Colon (tissue), 2 donors: Measurements from ENCODE around the gene SLC11A2.
"Not testable (repeated sequence)": the region's sequence is repeated elsewhere in the genome, so short reads cannot be mapped to it uniquely, and the experiment has no call there.

ENCODE experiments used
- FAIRE-seq: peaks from 2 replicates; lab custom pipeline; 2012; peaks lifted over from hg19 to GRCh38; lab: Jason Lieb, UNC
- donor health status: control.
- donor health status: control.

SLC11A2 gene

DNA sequence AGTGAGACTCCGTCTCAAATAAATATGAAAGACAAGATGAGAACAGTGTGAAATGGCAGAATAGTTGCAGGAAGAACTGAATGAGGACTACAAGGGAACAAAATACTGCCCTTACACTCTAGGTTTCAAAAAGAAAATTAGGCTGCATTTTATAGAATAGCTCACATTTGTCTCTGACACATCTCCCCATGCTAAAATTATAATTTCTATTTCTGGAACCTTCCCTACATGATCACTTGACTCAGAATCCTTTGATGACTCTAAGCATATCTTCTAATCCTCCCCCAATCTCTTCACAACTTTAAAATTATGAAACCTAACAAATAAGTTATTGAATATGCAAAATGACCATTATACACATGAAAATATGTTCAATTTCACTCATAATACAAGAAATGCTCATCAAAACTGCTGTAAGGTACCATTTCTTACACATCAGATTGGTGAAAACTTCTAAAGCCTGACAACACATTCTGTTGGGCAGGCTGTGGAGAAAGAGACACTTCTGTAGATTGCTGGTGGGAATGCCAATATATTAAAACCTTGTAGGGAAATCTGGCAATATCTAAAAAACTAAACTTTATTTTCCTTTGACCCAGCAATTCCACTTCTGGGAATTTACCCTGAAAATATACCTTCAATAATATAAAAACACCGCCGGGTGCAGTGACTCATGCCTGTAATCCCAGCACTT lies 78.1 kb downstream of the SLC11A2 start:
- no peak for FAIRE-seq

DNA sequence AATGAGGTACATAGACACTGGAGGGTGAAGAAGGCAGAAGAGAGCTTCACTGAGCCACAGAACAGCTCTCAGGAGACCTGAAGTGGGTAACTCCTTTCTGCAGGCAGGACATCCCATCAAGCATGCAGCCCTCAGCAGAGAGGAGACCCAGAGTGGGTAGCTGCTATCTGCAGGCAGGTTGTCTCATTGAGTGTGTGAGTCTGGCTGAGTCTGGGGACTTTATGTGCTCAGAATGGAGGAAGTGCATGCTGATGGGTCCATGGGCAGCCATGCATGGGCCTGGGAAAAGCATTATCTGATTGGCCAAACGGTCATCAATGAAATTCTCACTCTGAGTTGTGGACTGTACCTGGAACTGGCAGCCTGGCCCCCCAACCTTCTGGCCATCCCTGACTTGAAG lies 88.5 kb downstream of the SLC11A2 start:
- no peak for FAIRE-seq

DNA sequence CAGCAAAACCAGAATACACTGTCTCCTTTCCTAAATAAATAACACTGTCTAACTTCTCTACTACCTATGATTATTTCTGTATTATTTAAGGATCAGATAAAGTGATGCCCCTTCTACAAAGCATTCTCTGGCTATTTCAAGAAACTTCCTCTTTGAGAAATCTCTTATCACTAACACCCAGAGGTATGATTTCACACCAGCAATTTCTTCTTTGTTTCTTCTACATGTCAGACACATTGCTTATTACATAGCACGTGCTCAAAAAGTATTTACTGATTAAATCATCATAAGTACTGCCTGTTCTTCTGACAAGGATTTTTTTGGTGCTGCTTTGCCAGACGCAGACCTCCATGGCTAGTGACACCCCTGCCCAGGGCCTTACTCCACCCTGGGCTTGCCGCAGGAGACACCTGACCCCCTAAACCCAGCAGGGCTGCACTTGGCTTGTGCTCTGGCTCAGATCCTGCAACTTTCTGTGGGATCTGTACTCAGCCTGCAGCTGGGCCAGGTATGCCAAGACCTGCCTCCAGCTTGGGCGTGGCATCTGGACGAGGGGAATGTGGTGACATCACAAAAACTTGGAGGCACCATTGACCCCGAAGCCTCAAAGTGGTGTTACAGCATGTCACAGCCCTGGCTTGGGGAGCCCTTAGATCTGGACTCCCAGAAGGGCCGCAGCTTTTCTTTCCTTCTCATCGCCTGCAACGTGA lies 89.2 kb downstream of the SLC11A2 start:
- no peak for FAIRE-seq

DNA sequence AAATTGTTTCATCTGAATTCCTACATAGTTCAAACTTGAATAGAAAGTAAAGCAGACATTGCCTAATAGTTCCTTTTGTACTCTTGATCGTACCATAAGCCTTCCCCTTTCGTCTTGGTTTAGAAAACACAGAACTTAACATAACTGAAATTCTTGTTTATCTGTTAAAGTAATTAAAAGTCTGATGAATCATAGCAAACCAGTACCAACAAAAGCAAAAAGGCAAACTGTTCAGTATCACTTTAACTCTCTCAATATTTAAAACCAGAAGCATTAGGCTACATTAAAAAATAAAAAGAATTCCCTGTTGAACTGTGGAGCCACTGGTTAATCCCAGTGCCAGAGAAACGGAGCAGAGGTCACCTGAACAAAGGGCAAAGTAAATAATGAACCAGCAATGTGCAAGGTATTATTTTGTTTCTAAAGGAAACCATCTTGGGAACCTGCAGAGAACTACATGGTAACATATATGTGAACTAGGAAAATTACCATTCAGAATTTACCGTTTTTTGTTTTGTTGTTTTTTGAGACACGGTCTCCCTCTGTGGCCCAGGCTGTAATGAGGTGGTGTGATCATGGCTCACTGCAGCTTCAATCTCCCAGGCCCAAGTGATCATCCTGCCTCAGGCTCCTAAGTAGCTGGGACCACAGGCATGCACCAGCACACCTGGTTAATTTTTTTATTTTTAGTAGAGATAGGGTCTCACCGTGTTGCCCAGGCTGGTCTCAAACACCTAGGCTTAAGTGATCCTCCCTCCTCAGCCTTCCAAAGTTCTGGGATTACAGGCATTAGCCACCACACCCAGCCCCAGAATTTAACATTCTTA lies 91.0 kb downstream of the SLC11A2 start:
- FAIRE-seq: no peak

DNA sequence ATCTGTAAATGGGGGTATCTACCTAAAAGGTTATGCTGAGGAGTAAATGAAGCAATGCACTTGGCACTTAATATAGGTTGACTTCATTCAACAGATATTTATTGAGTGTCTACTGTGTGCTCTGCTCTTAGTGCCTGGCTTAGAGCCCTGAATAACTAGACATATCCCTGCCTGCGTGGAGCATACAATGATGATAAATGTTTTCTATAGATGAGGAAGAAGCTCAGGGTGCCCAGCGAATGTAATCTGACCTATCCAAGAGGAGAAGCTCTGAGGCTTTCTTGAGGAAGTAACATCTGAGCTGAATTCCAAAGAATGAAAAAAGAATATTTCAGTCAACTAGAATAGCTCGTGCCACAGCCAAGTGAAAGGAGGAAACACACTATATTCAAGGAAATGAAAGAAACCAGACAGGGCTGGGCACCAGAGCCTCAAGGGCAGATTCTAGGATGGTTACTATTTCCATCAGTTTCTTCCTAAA lies 91.8 kb downstream of the SLC11A2 start:
- no peak for FAIRE-seq

DNA sequence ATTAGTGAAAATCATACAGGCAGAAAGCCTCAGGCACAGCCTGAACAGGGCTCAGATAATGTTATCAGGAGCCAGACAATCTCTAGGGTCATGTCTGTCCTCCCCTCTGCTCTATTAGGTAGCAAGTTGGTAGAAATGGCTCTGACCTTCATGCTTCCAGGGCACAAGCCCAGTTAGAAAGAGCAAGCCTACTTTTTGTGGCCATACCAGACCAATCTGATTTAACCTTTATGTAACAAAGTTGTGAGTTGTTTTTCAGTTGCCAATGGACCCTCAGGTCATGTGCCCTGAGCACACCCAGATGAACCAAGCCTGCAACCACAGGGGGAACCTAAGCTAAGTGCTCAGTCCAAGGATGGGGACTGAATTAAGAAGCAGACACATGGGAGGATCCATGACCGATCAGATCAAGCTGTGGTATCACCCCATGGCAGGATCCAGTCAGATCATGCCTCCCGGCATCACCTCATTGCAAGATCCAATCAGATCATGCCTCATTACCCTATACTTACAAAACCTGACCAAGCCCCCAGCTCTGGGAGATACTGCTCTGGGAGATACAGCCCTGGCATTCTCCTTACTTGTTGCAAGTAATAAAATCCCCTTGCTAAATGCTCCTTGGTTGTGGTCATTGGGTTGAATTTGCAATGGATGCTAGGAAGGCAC lies 92.6 kb downstream of the SLC11A2 start:
- FAIRE-seq: no peak

DNA sequence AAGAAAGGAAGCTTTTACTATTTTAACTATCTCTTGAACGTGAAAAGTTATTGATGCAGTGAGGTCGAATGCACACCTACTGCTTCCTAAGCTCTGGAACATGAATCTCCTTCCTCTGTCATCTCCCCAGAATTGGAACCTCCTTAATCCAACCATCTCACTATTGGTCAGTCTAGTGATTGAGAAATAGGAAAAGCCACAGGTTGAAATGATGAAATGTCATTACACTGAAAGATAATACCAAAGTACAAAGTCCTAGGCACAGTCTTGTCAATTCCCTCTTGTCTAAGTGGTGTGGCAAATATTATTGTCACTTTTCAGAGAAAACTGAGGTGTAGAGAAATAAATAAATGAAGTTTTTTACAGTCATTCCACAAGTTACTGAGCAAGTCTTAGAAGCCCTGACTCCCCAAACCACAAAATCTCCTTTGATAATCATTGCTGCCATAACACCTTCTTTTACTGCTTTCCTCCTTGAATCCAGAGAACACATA lies 93.3 kb downstream of the SLC11A2 start:
- no peak for FAIRE-seq

DNA sequence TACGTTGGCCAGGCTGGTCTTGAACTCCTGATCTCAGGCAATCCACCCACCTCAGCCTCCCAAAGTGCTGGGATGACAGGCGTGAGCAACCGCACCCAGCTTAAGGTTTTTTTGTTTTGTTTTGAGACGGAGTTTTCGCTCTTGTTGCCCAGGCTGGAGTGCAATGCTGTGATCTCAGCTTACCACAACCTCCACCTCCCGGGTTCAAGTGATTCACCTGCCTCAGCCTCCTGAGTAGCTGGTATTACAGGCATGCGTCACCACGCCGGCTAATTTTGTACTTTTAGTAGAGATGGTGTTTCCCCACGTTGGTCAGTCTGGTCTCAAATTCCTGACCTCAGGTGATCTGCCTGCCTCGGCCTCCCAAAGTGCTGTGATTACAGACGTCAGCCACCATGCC lies 95.7 kb downstream of the SLC11A2 start:
- not testable (repeated sequence) for FAIRE-seq

DNA sequence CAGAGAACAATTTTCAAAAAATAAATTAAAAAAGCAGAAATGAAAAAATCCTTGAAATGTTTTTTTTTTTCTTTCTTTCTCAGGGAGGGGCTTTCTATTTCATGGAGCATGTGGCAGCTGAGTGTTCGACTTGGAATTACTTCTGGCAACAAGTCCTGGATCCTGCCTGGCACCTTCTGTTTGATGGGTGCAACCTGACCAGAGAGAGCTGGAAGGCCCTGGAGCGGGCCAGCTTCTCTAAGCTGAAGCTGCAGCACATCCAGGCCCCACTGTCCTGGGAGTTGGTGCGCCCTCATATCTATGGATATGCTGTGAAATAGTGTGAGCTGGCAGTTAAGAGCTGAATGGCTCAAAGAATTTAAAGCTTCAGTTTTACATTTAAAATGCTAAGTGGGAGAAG lies 96.4 kb downstream of the SLC11A2 start:
- no peak for FAIRE-seq
